ENCODE results near the gene TAOK3. TPM values are rescaled to one million over a fixed set of nuclear protein-coding genes. Genes with fewer than 3 reads are reported as not detected.
"Not testable (repeated sequence)": the region's sequence is repeated elsewhere in the genome, so short reads cannot be mapped to it uniquely, and the experiment has no call there.

Gene TAOK3
- total RNA-seq, 1 donor from 2014 or later: 1.1 TPM

GRCh38 chr12:118356809-118357256, 15.9 kb downstream of the TAOK3 start:
- H3F3A ChIP-seq (ENCODE audit: low read depth): no peaks in the 10 kb centered on the region
- Mint-ChIP-seq H3K4me1 (no peaks in the 10 kb centered on the region), H3K27ac (no peak overlapping the region), H3K4me3 (no peak overlapping the region), H3K36me3 (no peaks in the 10 kb centered on the region), H3K9me3 (peaks cover 4% of the 10 kb centered on the region), H3K27me3 (ENCODE audit: insufficient read depth, low read depth) (peaks cover 2% of the 10 kb centered on the region)
- H3K4me2 ChIP-seq: no peak overlapping the region
- TF ChIP-seq, protein P1, sequence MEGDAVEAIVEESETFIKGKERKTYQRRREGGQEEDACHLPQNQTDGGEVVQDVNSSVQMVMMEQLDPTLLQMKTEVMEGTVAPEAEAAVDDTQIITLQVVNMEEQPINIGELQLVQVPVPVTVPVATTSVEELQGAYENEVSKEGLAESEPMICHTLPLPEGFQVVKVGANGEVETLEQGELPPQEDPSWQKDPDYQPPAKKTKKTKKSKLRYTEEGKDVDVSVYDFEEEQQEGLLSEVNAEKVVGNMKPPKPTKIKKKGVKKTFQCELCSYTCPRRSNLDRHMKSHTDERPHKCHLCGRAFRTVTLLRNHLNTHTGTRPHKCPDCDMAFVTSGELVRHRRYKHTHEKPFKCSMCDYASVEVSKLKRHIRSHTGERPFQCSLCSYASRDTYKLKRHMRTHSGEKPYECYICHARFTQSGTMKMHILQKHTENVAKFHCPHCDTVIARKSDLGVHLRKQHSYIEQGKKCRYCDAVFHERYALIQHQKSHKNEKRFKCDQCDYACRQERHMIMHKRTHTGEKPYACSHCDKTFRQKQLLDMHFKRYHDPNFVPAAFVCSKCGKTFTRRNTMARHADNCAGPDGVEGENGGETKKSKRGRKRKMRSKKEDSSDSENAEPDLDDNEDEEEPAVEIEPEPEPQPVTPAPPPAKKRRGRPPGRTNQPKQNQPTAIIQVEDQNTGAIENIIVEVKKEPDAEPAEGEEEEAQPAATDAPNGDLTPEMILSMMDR (IDR thresholded peaks at IDR 0.05): no peak
- TF ChIP-seq EZH2phosphoT487 (IDR thresholded peaks at IDR 0.05) (no peak), EZH2 (IDR thresholded peaks at IDR 0.05) (no peak)
- no peak overlapping the region for H3K27ac ChIP-seq
- no peaks in the 10 kb centered on the region for H4K20me1 ChIP-seq (ENCODE audit: low read depth)
- H3K4me1 ChIP-seq: no peaks in the 10 kb centered on the region
- H3K4me3 ChIP-seq: no peak overlapping the region
- H3K9ac ChIP-seq: no peak overlapping the region
- H2AFZ ChIP-seq (replicated peaks): no peak overlapping the region
- no peaks in the 10 kb centered on the region for H3K79me2 ChIP-seq (ENCODE audit: low read depth)
- H3K9me3 ChIP-seq (ENCODE audit: low read depth): no peaks in the 10 kb centered on the region
- no peaks in the 10 kb centered on the region for H3K27me3 ChIP-seq
- no peak for DNase-seq (ENCODE audit: low spot score)
- no peaks in the 10 kb centered on the region for H3K36me3 ChIP-seq

- no peaks in the 10 kb centered on the region for H4K20me1 ChIP-seq (ENCODE audit: low read depth)
- H3K27me3 Mint-ChIP-seq (ENCODE audit: insufficient read depth, low read depth): peaks cover 2% of the 10 kb centered on the region
- no peaks in the 10 kb centered on the region for H3K27me3 ChIP-seq
- H2AFZ ChIP-seq (replicated peaks): no peak overlapping the region
- no peaks in the 10 kb centered on the region for H3K9me3 ChIP-seq (ENCODE audit: low read depth)
- H3K9ac ChIP-seq: no peak overlapping the region
- no peak overlapping the region for H3K27ac ChIP-seq
- H3K36me3 ChIP-seq: no peaks in the 10 kb centered on the region
- TF ChIP-seq EZH2 (IDR thresholded peaks at IDR 0.05) (no peak), EZH2phosphoT487 (IDR thresholded peaks at IDR 0.05) (no peak)
- TF ChIP-seq, protein P1 (IDR thresholded peaks at IDR 0.05): no peak
- H3K36me3 Mint-ChIP-seq: no peaks in the 10 kb centered on the region
- no peaks in the 10 kb centered on the region for H3F3A ChIP-seq (ENCODE audit: low read depth)
- DNase-seq (ENCODE audit: low spot score): no peak
- H3K4me3 Mint-ChIP-seq: no peak overlapping the region
- no peaks in the 10 kb centered on the region for H3K4me1 ChIP-seq
- no peak overlapping the region for H3K4me2 ChIP-seq
- H3K9me3 Mint-ChIP-seq: peaks cover 4% of the 10 kb centered on the region
- H3K27ac Mint-ChIP-seq: no peak overlapping the region
- no peaks in the 10 kb centered on the region for H3K4me1 Mint-ChIP-seq
- no peaks in the 10 kb centered on the region for H3K79me2 ChIP-seq (ENCODE audit: low read depth)
- H3K4me3 ChIP-seq: no peak overlapping the region
Observed at GRCh38 chr12:118355843-118356242, 16.9 kb downstream of the TAOK3 start.

- Histone ChIP-seq H3K9me3 (ENCODE audit: low read depth) (no peaks in the 10 kb centered on the region), H3F3A (ENCODE audit: low read depth) (no peaks in the 10 kb centered on the region), H3K79me2 (ENCODE audit: low read depth) (no peaks in the 10 kb centered on the region), H3K27ac (no peak overlapping the region), H3K9ac (no peak overlapping the region), H3K36me3 (no peaks in the 10 kb centered on the region), H3K4me3 (no peak overlapping the region), H3K27me3 (no peaks in the 10 kb centered on the region), H3K4me2 (no peak overlapping the region), H4K20me1 (ENCODE audit: low read depth) (no peaks in the 10 kb centered on the region), H3K4me1 (no peaks in the 10 kb centered on the region), H2AFZ (replicated peaks) (no peak overlapping the region)
- H3K4me3 Mint-ChIP-seq: no peak overlapping the region
- TF ChIP-seq EZH2 (IDR thresholded peaks at IDR 0.05) (no peak), EZH2phosphoT487 (IDR thresholded peaks at IDR 0.05) (no peak)
- TF ChIP-seq, protein P1 (IDR thresholded peaks at IDR 0.05): no peak
- H3K27ac Mint-ChIP-seq: no peak overlapping the region
- no peak for DNase-seq (ENCODE audit: low spot score)
- no peaks in the 10 kb centered on the region for H3K36me3 Mint-ChIP-seq
- H3K9me3 Mint-ChIP-seq: peaks cover 4% of the 10 kb centered on the region
- H3K27me3 Mint-ChIP-seq (ENCODE audit: insufficient read depth, low read depth): peaks cover 2% of the 10 kb centered on the region
- H3K4me1 Mint-ChIP-seq: no peaks in the 10 kb centered on the region
Observed at GRCh38 chr12:118354903-118355302, 17.8 kb downstream of the TAOK3 start.

- H3K9ac ChIP-seq; H2AFZ ChIP-seq (replicated peaks); H3K27ac Mint-ChIP-seq; H3K4me3 ChIP-seq; H4K20me1 ChIP-seq (ENCODE audit: low read depth); H3K27me3 Mint-ChIP-seq (ENCODE audit: insufficient read depth, low read depth); H3K27me3 ChIP-seq; H3K36me3 ChIP-seq; H3K79me2 ChIP-seq (ENCODE audit: low read depth); H3K27ac ChIP-seq; H3F3A ChIP-seq (ENCODE audit: low read depth); H3K36me3 Mint-ChIP-seq; DNase-seq (ENCODE audit: low spot score); H3K4me2 ChIP-seq; H3K4me3 Mint-ChIP-seq; H3K4me1 ChIP-seq; H3K4me1 Mint-ChIP-seq; H3K9me3 Mint-ChIP-seq; H3K9me3 ChIP-seq (ENCODE audit: low read depth): not testable (repeated sequence)
Observed at GRCh38 chr12:118354503-118354902, 18.2 kb downstream of the TAOK3 start.
